ENCODE measurements around the gene SGPP2. TPM values are rescaled to one million over a fixed set of nuclear protein-coding genes. Genes with fewer than 3 reads are reported as not detected.

SGPP2 gene
- total RNA-seq, 2 donors from 2014 or later: 3.3 to 3.7 TPM

DNA sequence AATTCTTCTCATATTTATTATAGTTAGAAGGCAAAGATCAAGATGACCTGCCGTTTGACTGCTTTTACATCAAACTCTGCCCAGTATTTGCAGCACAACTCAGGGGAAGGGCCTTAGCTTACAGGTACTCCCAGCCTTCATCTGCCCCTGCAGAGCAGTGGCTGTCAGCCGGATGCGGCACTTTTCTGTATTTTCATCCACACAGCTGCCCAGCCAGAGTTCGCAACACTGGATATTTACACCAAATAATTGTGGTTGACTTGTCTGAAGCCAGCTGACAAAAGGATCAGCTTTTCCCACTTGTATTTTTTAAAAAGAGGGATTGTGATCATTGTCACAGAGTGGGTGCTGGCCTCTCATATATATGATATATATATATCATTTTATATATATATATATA, 136.8 kb downstream of the SGPP2 start:
- Histone ChIP-seq H3K36me3 (no peaks in the 10 kb centered on the region), H3K9me3 (no peaks in the 10 kb centered on the region), H3K27ac (no peak overlapping the region), H3K4me1 (replicated peaks) (no peaks in the 10 kb centered on the region), H3K4me3 (no peak overlapping the region), H3K27me3 (replicated peaks; ENCODE audit: insufficient read depth) (no peaks in the 10 kb centered on the region)
- intact Hi-C loops (cut with DNase I): loop anchor here (5.0 kb wide), 1 partner anchor 244 kb away; no protein-coding TSS in a partner anchor
- WGBS: 93% methylated on average over 4 of the region's 4 CpGs
- no peak for TF ChIP-seq POLR2AphosphoS5 (IDR thresholded peaks at IDR 0.05)
- TF ChIP-seq POLR2A (IDR thresholded peaks at IDR 0.05): no peak
- TF ChIP-seq, protein P1, sequence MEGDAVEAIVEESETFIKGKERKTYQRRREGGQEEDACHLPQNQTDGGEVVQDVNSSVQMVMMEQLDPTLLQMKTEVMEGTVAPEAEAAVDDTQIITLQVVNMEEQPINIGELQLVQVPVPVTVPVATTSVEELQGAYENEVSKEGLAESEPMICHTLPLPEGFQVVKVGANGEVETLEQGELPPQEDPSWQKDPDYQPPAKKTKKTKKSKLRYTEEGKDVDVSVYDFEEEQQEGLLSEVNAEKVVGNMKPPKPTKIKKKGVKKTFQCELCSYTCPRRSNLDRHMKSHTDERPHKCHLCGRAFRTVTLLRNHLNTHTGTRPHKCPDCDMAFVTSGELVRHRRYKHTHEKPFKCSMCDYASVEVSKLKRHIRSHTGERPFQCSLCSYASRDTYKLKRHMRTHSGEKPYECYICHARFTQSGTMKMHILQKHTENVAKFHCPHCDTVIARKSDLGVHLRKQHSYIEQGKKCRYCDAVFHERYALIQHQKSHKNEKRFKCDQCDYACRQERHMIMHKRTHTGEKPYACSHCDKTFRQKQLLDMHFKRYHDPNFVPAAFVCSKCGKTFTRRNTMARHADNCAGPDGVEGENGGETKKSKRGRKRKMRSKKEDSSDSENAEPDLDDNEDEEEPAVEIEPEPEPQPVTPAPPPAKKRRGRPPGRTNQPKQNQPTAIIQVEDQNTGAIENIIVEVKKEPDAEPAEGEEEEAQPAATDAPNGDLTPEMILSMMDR (IDR thresholded peaks at IDR 0.05): no peak
- no peak for DNase-seq (ENCODE audit: low spot score)

DNA sequence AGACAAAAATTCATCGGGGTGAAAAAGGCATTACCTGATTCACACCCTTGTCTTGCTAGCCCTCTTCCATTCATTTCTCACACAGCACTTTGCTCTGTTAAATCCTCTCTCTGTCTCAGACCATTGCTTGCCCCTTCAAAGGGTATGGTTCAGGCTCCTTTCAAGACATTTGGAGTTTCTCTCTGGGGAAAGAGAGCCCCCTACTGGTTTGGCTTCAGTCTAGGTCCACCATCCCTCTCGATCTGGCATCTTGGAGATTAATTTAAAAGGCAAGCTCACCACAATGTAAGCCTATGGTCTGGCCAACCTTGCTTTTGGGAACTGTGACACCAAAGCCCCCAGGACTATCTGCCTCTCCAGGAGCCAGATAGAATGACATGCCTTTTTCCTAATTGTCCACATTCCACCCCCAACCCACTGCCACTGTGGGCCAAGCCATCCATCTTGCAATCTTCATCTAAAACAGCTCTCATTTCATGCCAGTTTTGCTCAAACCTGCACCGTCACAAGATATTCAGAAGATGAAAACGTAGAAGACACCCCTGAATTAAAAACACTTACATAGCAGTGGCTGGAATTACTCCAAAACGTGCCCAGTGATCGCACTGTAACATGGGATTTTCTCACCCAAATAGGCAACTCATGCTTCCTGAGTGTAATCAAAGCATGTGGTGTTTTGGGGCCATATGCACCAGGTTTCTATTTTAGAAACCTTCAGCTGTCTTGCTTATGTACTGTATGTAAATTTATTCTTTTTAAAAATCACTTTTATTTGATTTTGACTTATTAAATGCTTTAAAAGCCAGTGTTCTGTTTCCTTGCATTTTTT, 137.7 kb downstream of the SGPP2 start:
- intact Hi-C loops (cut with DNase I): loop anchor here (5.0 kb wide), 1 partner anchor 245 kb away; no protein-coding TSS in a partner anchor
- H3K4me3 ChIP-seq: no peak overlapping the region
- TF ChIP-seq, protein P1 (IDR thresholded peaks at IDR 0.05): peak in 3 of 4 experiments; percentile 57 to 69 (median 59)
- TF ChIP-seq POLR2A (IDR thresholded peaks at IDR 0.05) (no peak), POLR2AphosphoS5 (IDR thresholded peaks at IDR 0.05) (no peak)
- no peaks in the 10 kb centered on the region for H3K9me3 ChIP-seq
- no peaks in the 10 kb centered on the region for H3K4me1 ChIP-seq (replicated peaks)
- no peak overlapping the region for H3K27ac ChIP-seq
- H3K36me3 ChIP-seq: no peaks in the 10 kb centered on the region
- H3K27me3 ChIP-seq (replicated peaks; ENCODE audit: insufficient read depth): no peaks in the 10 kb centered on the region
- DNase-seq (ENCODE audit: low spot score): peak; percentile 27
- WGBS: 53% methylated on average over 6 of the region's 6 CpGs

DNA sequence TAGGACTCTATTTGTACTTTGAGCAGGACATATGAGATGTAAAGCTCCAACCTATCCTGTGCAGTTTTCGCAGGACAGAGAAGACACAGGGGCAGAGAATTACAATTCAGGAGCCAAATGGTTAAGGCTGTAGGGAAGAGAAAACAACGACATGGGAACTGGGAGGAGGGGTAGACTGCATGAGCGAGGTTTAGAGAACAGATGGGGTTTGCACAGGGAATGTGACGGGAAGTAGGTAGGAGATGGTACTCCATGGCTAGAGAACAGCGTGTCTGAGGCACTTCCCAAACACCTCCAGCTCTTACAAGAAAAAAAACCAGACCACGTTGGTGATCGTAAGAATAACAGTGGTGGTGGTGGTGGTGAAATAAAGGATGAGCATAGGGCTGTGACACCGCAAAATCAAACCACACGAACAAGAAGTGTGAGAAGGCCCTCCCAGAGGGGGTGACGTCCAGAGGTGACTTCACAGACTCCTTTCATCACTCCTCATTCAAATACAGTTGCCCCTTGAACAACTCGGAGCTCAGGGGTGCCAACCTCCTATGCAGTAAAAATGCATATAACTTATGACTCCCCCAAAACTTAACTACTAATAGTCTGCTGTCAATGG, 138.9 kb downstream of the SGPP2 start:
- 75% methylated on average over 11 of the region's 11 CpGs for WGBS
- intact Hi-C loops (cut with DNase I): loop anchor here (5.0 kb wide), 1 partner anchor 246 kb away; no protein-coding TSS in a partner anchor
- TF ChIP-seq, protein P1 (IDR thresholded peaks at IDR 0.05): no peak
- TF ChIP-seq POLR2A (IDR thresholded peaks at IDR 0.05) (no peak), POLR2AphosphoS5 (IDR thresholded peaks at IDR 0.05) (no peak)
- no peak for DNase-seq (ENCODE audit: low spot score)
- Histone ChIP-seq H3K4me3 (no peak overlapping the region), H3K36me3 (no peaks in the 10 kb centered on the region), H3K4me1 (replicated peaks) (no peaks in the 10 kb centered on the region), H3K27me3 (replicated peaks; ENCODE audit: insufficient read depth) (no peaks in the 10 kb centered on the region), H3K27ac (no peak overlapping the region), H3K9me3 (no peaks in the 10 kb centered on the region)

DNA sequence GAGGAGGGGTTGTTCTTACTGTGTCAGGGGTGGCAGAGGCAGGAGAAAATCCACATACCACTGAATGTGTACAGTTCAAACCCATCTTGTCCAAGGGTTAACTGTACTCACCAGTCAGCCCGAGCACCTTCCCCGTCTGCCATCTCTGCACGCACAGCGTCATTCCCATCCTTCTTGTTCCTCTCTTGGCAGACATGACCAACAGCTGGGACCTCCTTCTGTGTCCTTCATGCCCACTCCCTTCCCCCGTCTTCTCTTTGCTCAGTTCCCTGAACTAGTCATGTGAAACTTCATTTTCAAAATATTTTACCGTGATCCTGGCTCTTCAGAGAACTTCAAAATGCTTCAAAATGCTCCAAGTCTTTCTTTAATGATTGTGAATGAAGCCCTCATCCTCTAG, 139.6 kb downstream of the SGPP2 start:
- no peaks in the 10 kb centered on the region for H3K4me1 ChIP-seq (replicated peaks)
- DNase-seq (ENCODE audit: low spot score): no peak
- no peaks in the 10 kb centered on the region for H3K27me3 ChIP-seq (replicated peaks; ENCODE audit: insufficient read depth)
- intact Hi-C loops (cut with DNase I): loop anchor here (5.0 kb wide), 1 partner anchor 247 kb away; no protein-coding TSS in a partner anchor
- H3K27ac ChIP-seq: no peak overlapping the region
- no peaks in the 10 kb centered on the region for H3K9me3 ChIP-seq
- 89% methylated on average over 6 of the region's 6 CpGs for WGBS
- no peak overlapping the region for H3K4me3 ChIP-seq
- TF ChIP-seq POLR2A (IDR thresholded peaks at IDR 0.05): no peak
- no peak for TF ChIP-seq POLR2AphosphoS5 (IDR thresholded peaks at IDR 0.05)
- TF ChIP-seq, protein P1 (IDR thresholded peaks at IDR 0.05): no peak
- no peaks in the 10 kb centered on the region for H3K36me3 ChIP-seq
